Endodermal cell (in vitro differentiated cells): ENCODE results near the gene A4GALT. TPM values are rescaled to one million over a fixed set of nuclear protein-coding genes. Genes with fewer than 3 reads are reported as not detected.

Experiments
- DNase-seq: peaks from one replicate; pipeline ENCODE4 v3.0.0-alpha.2; 2017
- H3K27ac ChIP-seq: 2 replicates; pipeline ENCODE4 v1.5.1; 2013; ENCODE audit warnings: mild to moderate bottlenecking, low read depth, low read length, moderate library complexity
- H3K27me3 ChIP-seq: 2 replicates; pipeline ENCODE4 v1.6.1; 2013; ENCODE audit warnings: mild to moderate bottlenecking, low read length, moderate library complexity; ENCODE audit not compliant: insufficient read depth, control insufficient read depth, poor library complexity, severe bottlenecking
- H3K36me3 ChIP-seq: 2 replicates; pipeline ENCODE4 v1.7.0; 2013; ENCODE audit warnings: mild to moderate bottlenecking, low read length, moderate library complexity; ENCODE audit not compliant: control insufficient read depth, insufficient read depth
- H3K4me1 ChIP-seq: one replicate; pipeline ENCODE4 v1.7.0; 2013; ENCODE audit warnings: low read length; ENCODE audit not compliant: control insufficient read depth, insufficient read depth
- H3K4me3 ChIP-seq: 2 replicates; pipeline ENCODE4 v1.5.1; 2013; ENCODE audit warnings: mild to moderate bottlenecking, low read length, moderate library complexity
- H3K9ac ChIP-seq: 2 replicates; pipeline ENCODE4 v1.6.1; 2013; ENCODE audit warnings: mild to moderate bottlenecking, low read length, moderate library complexity; ENCODE audit not compliant: poor library complexity, severe bottlenecking; ENCODE audit errors: extremely low read depth
- H3K9me3 ChIP-seq: 2 replicates; pipeline ENCODE4 v1.6.1; 2013; ENCODE audit warnings: mild to moderate bottlenecking, low read length, moderate library complexity; ENCODE audit not compliant: control insufficient read depth
- H3K27ac Mint-ChIP-seq: 2 replicates; pipeline ENCODE4 v1.8.0; 2020; ENCODE audit warnings: mixed read lengths
- H3K27me3 Mint-ChIP-seq: 2 replicates; pipeline ENCODE4 v1.8.0; 2021; ENCODE audit warnings: mild to moderate bottlenecking, mixed read lengths; ENCODE audit not compliant: insufficient read depth
- H3K36me3 Mint-ChIP-seq: 2 replicates; pipeline ENCODE4 v1.8.0; 2020; ENCODE audit warnings: low read depth, mixed read lengths
- H3K4me1 Mint-ChIP-seq: 2 replicates; pipeline ENCODE4 v1.8.0; 2020; ENCODE audit warnings: mixed read lengths
- H3K4me3 Mint-ChIP-seq: 2 replicates; pipeline ENCODE4 v1.8.0; 2020; ENCODE audit warnings: mild to moderate bottlenecking, moderate library complexity, mixed read lengths
- H3K9me3 Mint-ChIP-seq: 2 replicates; pipeline ENCODE4 v1.8.0; 2020; ENCODE audit warnings: mild to moderate bottlenecking, mixed read lengths
- WGBS, 2 experiments: methylation state at CpG; one replicate each; pipeline versions ENCODE4 v1.1.5 to v1.1.7; 2013; ENCODE audit warnings: missing lambda C conversion rate in 2 of 2, mixed read lengths in 1 of 2; ENCODE audit not compliant: insufficient coverage in 1 of 2, insufficient read length in 1 of 2; 5-methylcytosine and 5-hydroxymethylcytosine counted together
- total RNA-seq, 2 donors: library from RNA; stranded (reverse); fragmentation: NEBNext Ultra II Directional in 1 of 2; extraction: Animal tissue kit (Norgen Biotek cat#: 25700) in 1 of 2; gene quantifications; 2 replicates in 1 of 2; 3 replicates in 1 of 2; pipeline ENCODE4 v1.2.1, GENCODE V29; 2021
- TF ChIP-seq, protein P1 (sequence below): fragments of 200-600 bp; sonication (generic); conservative IDR thresholded peaks from 2 replicates; pipeline ENCODE4 v1.5.0; 2021; ENCODE audit warnings: antibody characterized with exemption, mild to moderate bottlenecking

The A4GALT gene
- total RNA-seq, 2 donors from 2014 or later = 5.3 to 7.7 TPM

DNA sequence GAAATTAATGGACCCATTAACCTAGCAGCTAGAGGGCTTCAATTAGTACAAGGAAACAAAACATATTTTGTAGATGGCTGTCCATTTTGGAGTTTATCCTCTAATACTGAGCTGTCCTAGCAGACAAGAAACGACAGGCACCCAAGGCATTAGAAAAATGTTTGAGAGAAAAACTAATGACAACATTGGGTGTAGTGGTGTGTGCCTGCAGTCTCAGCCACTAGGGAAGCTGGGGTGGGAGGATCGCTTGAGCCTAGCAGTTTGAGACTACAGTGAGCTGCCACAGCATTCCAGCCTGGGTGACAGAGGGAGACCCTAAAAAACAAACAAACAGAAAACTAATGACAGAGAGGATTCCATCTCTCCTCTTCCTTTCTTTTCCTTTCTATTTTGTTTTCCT lies 1.5 kb downstream of the A4GALT start:
- peaks cover 20% of the 10 kb centered on the region for H3K4me1 Mint-ChIP-seq
- Histone ChIP-seq H3K4me1 (no peaks in the 10 kb centered on the region), H3K27me3 (peaks cover 43% of the 10 kb centered on the region), H3K4me3 (peak overlapping the region; percentile 75), H3K9ac (no peak overlapping the region), H3K27ac (no peak overlapping the region), H3K36me3 (no peaks in the 10 kb centered on the region), H3K9me3 (no peaks in the 10 kb centered on the region)
- WGBS, 2 experiments = 70 to 83% methylated on average over 1 to 2 of the region's 2 CpGs
- peak; percentile 48 for DNase-seq
- TF ChIP-seq, protein P1, sequence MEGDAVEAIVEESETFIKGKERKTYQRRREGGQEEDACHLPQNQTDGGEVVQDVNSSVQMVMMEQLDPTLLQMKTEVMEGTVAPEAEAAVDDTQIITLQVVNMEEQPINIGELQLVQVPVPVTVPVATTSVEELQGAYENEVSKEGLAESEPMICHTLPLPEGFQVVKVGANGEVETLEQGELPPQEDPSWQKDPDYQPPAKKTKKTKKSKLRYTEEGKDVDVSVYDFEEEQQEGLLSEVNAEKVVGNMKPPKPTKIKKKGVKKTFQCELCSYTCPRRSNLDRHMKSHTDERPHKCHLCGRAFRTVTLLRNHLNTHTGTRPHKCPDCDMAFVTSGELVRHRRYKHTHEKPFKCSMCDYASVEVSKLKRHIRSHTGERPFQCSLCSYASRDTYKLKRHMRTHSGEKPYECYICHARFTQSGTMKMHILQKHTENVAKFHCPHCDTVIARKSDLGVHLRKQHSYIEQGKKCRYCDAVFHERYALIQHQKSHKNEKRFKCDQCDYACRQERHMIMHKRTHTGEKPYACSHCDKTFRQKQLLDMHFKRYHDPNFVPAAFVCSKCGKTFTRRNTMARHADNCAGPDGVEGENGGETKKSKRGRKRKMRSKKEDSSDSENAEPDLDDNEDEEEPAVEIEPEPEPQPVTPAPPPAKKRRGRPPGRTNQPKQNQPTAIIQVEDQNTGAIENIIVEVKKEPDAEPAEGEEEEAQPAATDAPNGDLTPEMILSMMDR = peak; percentile 25
- peak overlapping the region; percentile 70 for H3K4me3 Mint-ChIP-seq
- no peaks in the 10 kb centered on the region for H3K9me3 Mint-ChIP-seq
- no peaks in the 10 kb centered on the region for H3K36me3 Mint-ChIP-seq
- H3K27me3 Mint-ChIP-seq = peaks cover 49% of the 10 kb centered on the region
- no peak overlapping the region for H3K27ac Mint-ChIP-seq

DNA sequence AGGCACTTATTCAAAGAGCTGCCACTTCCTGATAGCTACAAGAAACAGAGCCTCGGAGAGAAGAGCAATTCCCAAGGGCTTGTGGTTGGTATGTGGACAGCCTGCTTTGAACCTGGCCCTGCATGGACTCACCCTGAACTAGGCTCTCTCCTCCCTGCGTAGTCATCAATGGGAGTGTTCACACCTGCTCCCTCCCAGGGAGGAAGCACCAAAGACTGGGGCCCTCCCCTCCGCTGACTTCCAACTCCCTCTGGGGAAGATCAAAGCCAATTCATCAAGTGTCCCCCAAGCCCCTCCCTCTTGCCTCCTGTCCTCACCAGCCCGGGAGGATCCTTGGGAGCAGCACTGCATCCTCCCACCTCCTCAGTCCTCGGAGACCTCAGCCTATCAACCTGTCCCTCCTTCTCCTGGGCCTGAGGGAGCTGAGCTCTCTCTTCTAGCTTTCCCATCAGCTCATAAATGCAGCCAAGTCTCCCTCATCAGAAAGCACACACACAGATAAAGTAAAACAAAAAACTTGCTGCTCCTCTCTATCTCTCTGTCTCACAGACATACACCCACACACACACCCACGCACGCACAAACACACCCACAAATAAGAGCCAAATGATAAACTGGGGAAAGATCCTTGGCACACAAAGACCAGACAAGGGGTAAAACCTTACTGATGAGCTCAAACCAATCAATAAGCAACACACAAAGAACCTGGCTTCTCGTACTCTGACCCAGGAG lies 3.3 kb downstream of the A4GALT start:
- no peaks in the 10 kb centered on the region for H3K9me3 Mint-ChIP-seq
- DNase-seq = peak; percentile 90
- 51 to 57% methylated on average over 5 to 8 of the region's 8 CpGs for WGBS, 2 experiments
- Histone ChIP-seq H3K9me3 (no peaks in the 10 kb centered on the region), H3K4me3 (no peak overlapping the region), H3K27ac (no peak overlapping the region), H3K36me3 (no peaks in the 10 kb centered on the region), H3K4me1 (no peaks in the 10 kb centered on the region), H3K9ac (no peak overlapping the region), H3K27me3 (peaks cover 39% of the 10 kb centered on the region)
- H3K4me3 Mint-ChIP-seq = no peak overlapping the region
- TF ChIP-seq, protein P1 = no peak
- no peaks in the 10 kb centered on the region for H3K36me3 Mint-ChIP-seq
- no peak overlapping the region for H3K27ac Mint-ChIP-seq
- H3K4me1 Mint-ChIP-seq = peaks cover 20% of the 10 kb centered on the region
- H3K27me3 Mint-ChIP-seq = peaks cover 36% of the 10 kb centered on the region

GRCh38 chr22:42716649-42717127 lies 4.0 kb downstream of the A4GALT start:
- Histone ChIP-seq H3K4me3 (no peak overlapping the region), H3K27me3 (peaks cover 32% of the 10 kb centered on the region), H3K4me1 (no peaks in the 10 kb centered on the region), H3K36me3 (no peaks in the 10 kb centered on the region), H3K9me3 (no peaks in the 10 kb centered on the region), H3K9ac (no peak overlapping the region), H3K27ac (no peak overlapping the region)
- Mint-ChIP-seq H3K36me3 (no peaks in the 10 kb centered on the region), H3K9me3 (no peaks in the 10 kb centered on the region), H3K4me1 (peaks cover 20% of the 10 kb centered on the region), H3K4me3 (no peak overlapping the region), H3K27me3 (peaks cover 29% of the 10 kb centered on the region), H3K27ac (no peak overlapping the region)
- WGBS, 2 experiments = 92 to 94% methylated on average over 3 to 5 of the region's 5 CpGs
- no peak for DNase-seq
- TF ChIP-seq, protein P1 = no peak
